ENCODE results near the gene MST1R.

- TF ChIP-seq, protein P1, sequence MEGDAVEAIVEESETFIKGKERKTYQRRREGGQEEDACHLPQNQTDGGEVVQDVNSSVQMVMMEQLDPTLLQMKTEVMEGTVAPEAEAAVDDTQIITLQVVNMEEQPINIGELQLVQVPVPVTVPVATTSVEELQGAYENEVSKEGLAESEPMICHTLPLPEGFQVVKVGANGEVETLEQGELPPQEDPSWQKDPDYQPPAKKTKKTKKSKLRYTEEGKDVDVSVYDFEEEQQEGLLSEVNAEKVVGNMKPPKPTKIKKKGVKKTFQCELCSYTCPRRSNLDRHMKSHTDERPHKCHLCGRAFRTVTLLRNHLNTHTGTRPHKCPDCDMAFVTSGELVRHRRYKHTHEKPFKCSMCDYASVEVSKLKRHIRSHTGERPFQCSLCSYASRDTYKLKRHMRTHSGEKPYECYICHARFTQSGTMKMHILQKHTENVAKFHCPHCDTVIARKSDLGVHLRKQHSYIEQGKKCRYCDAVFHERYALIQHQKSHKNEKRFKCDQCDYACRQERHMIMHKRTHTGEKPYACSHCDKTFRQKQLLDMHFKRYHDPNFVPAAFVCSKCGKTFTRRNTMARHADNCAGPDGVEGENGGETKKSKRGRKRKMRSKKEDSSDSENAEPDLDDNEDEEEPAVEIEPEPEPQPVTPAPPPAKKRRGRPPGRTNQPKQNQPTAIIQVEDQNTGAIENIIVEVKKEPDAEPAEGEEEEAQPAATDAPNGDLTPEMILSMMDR (conservative IDR thresholded peaks at IDR 0.05; ENCODE audit: low read length) = no peak
- no peak for TF ChIP-seq EZH2phosphoT487 (IDR thresholded peaks at IDR 0.05; ENCODE audit: borderline replicate concordance, low read depth, low read length)
These were observed 11.2 kb upstream of the MST1R start for GRCh38 chr3:49914906-49915305.
